CD4-positive, alpha-beta T cell treated with Interleukin-12 subunit alpha and Interleukin-12 subunit beta, for 1 hour (primary cell): ENCODE results near the gene SMIM5.

ENCODE experiments used
- DNase-seq: peaks from one replicate; pipeline ENCODE4 v3.0.0-alpha.2; 2020

The SMIM5 gene

GRCh38 chr17:75672011-75672410, 38.8 kb downstream of the SMIM5 start:
- no peak for DNase-seq

- DNase-seq = no peak
These were observed 40.3 kb downstream of the SMIM5 start for GRCh38 chr17:75673487-75673886.

- no peak for DNase-seq
These were observed 43.2 kb downstream of the SMIM5 start for GRCh38 chr17:75676461-75676860.

- DNase-seq = no peak
These were observed 46.5 kb downstream of the SMIM5 start for GRCh38 chr17:75679706-75680211.

DNA sequence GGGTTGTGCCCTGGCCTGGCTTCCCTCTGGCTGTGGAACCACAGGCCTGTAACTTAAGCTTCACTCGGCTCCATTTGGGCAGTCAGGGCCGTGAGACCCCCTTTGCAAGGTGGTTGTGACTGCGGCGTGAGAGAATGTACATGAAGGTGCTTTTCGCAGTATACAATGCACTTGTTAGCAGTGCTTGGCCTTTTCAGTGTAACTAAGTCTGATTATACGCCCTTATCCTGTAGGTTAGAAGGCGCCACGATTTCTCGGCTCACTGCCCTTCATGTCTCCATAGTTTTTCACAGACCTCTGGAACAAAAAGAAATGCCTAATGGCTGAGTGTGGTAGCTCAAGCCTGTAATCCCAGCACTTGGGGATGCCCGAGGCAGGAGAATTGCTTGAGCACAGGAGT, 47.2 kb downstream of the SMIM5 start:
- DNase-seq = no peak

DNA sequence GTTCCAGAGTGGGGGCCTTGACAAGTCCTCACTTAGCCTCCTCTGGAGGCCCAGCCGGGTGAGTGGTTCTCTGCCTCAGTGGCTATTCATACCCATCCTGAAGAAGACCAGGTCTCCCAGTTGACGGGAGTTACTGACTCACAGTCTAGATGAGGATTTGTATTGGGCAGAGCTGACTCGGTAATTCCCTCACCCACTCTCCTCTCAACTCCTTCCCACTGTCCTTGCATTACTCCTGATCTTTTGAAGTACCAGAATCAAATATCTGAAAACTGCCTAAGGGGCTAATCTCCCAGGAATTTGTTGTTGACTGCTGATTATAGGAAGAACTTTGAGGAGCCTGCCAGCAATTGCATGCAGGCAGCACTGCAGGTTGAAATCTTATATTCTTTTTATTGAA, 48.1 kb downstream of the SMIM5 start:
- no peak for DNase-seq

GRCh38 chr17:75683583-75683982, 50.3 kb downstream of the SMIM5 start:
- no peak for DNase-seq

DNA sequence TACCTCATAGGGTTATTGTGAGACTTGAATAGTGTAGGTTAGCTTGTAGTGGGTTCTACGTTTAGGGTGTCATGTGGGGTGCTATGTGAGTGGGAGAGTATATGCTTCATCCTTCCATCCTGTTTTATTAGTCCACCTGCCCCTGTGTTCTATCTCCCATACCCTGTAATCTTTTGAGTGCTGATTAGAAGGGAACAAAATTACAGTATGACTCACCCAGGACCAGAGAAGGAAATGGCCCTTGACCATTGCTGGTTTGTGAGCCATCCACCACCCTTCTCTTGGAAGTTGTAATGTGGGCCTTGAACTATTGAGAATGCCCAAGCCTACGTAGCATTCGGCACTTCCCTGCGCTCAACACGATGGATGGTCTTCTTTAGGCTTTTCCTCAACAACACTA, 51.0 kb downstream of the SMIM5 start:
- DNase-seq = no peak

DNA sequence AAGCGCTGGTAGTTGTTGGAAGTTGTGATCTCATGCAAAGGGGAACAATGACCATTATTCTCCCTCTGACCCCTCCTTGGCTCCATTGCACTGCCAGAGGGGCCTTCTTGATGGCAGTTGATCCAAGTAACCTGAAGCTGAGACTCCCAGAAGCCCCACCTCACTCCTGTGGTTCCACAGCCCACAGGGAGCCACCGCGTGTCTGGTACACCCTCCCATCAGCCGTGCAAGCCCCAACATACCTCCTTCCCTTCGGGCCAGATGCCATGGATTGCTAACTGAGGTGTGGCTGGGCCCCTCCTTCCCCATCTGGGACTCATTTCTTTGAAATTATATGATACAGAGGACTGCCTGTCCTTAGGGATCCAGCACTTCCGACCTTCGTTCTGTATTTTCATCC, 51.7 kb downstream of the SMIM5 start:
- DNase-seq = no peak

GRCh38 chr17:75685499-75685898, 52.3 kb downstream of the SMIM5 start:
- no peak for DNase-seq

DNA sequence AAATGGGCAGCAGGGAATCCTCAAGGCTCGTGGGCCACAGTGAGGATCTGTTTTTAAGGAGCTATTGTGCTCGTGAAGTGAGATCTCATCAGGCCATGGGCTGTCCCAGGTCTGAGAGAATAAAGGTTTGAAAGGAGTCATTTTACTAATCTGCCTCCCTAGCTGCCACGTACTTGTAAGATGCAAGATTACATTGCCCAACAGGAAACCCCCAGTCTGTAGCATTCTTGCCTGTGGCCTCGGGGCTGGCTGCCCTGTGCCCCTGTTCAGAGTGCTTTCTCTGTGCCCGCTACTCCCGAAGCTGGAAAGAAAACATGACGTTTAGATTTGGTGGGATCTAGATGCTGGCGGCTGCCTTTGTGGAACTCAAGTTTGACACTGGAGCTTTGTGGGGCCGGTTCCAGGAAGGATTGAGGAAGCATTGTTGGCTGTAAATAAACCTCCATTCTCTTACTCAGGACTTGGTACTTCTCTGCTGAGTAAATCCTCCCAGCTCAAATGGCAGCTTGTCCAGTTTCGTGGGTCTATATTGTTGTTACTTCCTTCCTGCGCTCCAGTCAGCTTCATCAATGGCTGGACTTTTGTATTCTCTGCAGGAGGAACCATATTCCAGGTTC, 55.1 kb downstream of the SMIM5 start:
- DNase-seq = no peak

DNA sequence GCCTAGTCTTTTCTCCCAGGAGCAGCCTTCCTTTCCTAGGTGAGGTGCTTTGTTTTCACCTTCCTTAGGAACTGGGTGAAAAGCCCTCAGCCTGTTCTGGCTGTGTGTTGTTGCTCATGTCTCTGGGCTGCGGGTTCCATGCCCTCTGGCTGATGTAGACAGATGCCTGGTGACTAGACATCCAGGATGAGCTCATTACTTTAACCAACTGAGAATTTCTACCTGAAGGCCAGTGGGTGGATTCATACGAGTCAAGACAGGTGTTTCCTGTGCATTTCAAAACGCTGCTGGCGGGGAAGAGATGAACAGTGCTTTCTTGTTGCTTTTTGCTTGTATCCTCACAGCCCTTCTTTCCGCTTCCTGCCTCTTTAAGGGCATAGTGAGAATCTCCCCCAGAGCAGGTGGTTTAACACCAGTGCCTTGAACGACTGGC, 56.2 kb downstream of the SMIM5 start:
- DNase-seq = peak; percentile 52
